Prostate gland (tissue), 2 donors: ENCODE results near the gene AFAP1.

Source experiments
- POLR2AphosphoS5 ChIP-seq: sonication (generic); formaldehyde crosslinking; IDR thresholded peaks from one replicate; pipeline ENCODE4 v1.6.1; 2017; ENCODE audit warnings: antibody characterized with exemption
- TF ChIP-seq, protein P1 (sequence below), 4 experiments: fragments of 200-600 bp in 2 of 4; fragments of 450-650 bp in 2 of 4; sonication (generic) in 2 of 4; IDR thresholded peaks; 1 replicate in 3 of 4; 2 replicates in 1 of 4; pipeline ENCODE4 v1.5.1; 2016 to 2019; ENCODE audit warnings: antibody characterized with exemption in 4 of 4, mild to moderate bottlenecking in 2 of 4, moderate library complexity in 2 of 4

DNA sequence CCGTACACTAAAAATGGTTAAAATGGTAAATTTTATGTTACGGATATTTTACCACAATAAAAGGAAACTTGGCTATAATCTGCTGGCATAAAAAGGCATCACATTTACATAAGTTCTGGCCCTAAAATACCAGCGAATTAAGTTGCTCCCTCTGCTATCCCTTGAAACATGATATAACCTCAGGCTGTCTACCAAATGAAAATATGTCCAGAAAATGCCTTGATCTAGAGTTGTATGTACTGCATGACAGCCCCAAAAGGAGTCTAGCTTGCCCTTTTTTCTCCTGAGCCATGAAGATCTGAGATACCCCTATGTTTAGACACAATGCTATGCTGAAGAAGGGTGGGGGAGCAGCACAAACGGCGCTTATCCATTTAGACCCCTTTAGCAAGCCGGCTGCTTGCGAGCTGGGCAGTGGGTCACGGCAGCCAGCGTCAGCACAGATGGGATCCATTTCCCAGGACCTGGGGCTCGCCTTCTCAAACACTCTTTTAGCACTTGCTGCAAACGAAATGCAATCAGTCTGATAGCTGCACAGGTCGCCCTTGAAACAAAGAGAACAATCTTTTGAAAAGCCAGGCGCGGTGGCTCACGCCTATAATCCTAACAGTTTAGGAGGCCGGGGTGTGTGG lies 77.0 kb downstream of the AFAP1 start:
- TF ChIP-seq, protein P1, sequence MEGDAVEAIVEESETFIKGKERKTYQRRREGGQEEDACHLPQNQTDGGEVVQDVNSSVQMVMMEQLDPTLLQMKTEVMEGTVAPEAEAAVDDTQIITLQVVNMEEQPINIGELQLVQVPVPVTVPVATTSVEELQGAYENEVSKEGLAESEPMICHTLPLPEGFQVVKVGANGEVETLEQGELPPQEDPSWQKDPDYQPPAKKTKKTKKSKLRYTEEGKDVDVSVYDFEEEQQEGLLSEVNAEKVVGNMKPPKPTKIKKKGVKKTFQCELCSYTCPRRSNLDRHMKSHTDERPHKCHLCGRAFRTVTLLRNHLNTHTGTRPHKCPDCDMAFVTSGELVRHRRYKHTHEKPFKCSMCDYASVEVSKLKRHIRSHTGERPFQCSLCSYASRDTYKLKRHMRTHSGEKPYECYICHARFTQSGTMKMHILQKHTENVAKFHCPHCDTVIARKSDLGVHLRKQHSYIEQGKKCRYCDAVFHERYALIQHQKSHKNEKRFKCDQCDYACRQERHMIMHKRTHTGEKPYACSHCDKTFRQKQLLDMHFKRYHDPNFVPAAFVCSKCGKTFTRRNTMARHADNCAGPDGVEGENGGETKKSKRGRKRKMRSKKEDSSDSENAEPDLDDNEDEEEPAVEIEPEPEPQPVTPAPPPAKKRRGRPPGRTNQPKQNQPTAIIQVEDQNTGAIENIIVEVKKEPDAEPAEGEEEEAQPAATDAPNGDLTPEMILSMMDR (IDR thresholded peaks at IDR 0.05): no peak
- TF ChIP-seq POLR2AphosphoS5: no peak
